G401.6 (cell line): ENCODE data around the gene ECHS1.
"Not testable (repeated sequence)": the region's sequence is repeated elsewhere in the genome, so short reads cannot be mapped to it uniquely, and the experiment has no call there.

Source experiments
- FAIRE-seq: peaks from 2 replicates; lab custom pipeline; 2012; peaks lifted over from hg19 to GRCh38; lab: Jason Lieb, UNC

Gene ECHS1

DNA sequence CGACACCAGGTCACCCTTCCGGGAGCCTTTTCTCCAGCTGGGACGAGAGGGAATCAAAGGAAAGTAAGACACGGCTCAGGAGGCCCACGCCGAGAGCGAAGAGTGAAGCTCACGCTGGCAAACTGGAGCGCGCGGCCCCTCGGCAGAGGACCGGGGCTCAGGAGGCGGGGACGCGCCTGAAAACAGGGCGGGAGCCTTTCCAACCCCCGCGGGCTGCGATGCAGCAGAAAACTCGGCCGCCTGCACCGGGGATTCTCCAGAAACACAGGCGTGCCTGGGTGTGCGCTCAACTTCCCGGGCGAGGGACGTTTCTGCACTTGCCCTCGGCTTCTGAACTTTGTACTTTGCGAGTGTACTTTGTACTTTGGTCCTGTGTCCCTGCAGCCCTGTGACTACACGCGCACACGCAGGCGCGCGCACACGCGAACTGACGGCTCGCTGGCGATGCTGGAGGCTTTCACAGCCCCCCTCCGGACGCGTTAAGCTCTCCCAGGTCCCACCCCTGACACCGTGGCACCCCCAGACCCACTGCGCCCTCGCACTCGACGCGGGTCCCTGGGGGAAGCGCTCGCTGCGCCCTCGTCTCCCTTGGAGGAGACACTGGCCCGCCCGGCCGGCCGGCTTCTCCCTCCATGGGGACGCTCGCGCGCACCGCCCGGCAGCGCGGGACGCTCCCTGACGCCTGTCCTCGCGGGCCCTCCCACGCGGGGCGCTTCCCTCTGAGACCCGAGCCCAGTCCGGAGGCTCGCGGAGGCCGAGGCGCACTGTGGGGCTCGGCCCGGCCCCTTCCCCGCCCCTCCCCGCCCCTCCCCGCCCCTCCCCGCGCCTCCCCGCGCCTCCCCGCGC is 5.3 kb upstream of the ECHS1 start:
- no peak for FAIRE-seq

GRCh38 chr10:133377818-133378250 is 4.7 kb upstream of the ECHS1 start:
- no peak for FAIRE-seq

DNA sequence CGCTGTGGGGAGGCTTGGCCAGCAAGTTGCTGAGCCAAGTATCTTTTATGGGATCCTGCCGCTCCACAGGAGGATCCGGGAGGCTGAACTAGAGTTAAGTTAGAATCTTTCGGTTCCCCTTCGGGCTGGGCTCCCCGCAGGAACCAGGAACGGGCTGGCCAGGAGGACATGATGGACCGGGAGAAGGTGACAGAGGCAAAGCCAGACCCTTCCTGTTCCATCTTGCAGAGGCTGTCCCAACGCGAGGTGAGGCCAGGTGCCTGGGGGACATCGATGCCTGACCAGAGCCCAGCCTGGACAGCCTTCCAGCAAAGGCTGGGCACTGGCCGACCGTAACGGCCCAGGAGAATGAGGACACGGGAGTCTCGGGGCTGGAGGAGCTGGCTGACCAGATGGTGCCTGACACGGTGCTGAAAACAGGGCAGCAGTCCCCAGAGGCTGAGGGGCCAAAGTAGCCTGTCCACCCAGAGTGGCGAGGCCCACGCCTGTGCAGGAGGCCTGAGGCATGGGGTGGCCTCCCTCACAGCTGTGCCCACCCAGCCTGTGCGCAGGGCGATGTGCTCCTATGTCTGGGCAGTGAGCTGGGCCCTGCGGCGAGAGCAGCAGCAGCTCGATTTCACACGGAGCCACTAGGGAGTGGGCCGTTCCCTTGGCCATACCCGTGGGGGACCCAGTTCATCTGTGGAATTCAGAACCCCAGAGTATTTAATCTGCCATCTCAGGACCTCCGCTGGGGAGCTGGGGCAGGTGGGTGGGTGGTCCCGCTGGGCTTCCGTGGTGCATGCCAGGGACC is 4.1 kb upstream of the ECHS1 start:
- no peak for FAIRE-seq

DNA sequence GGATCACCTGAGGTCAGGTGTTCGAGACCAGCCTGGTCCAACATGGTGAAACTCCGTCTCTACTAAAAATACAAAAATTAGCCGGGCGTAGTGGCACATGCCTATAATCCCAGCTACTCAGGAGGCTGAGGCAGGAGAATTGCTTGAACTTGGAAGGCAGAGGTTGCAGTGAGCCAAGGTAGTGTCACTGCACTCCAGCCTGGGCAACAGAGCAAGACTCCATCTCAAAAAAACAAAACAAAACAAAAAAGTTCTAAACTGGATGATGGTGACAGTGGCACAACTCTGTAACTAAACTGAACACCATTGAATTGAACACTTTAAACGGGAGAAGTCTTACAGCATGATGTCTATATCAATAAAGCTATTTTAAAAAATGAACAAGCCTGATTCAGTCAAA is 3.0 kb upstream of the ECHS1 start:
- not testable (repeated sequence) for FAIRE-seq

DNA sequence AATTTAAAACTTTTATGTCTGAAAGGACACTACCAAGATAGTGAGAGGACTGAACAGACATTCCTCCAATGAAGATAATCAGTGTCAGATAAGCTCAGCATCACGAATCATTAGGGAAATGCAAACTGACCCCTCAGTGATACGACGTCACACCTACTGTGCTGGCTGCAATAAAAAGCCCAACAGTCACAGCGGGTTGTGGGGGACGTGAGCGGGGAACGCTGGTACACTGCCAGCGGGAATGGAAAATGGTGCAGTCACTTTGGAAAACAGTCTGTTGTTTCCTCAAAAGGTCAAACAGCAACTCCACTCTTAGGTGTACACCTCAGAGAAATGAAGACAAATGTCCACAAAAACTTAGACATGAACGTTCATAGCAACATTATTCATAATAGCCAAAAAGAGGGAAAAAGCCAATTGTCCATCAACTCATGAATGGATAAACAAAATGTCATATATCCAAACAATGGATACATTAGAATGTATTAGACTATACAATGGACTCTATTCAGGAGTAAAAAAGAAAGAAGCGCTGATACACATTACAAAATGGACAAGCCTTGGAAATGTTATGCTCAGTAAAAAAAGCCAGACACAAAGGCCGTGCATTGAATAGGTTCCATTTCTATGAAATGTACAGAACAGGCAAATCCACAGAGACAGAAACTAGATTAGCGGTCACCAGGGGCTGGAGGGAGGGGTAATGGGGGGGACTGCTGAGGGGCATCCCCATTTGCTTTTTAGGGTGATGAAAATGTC is 2.4 kb upstream of the ECHS1 start:
- no peak for FAIRE-seq

DNA sequence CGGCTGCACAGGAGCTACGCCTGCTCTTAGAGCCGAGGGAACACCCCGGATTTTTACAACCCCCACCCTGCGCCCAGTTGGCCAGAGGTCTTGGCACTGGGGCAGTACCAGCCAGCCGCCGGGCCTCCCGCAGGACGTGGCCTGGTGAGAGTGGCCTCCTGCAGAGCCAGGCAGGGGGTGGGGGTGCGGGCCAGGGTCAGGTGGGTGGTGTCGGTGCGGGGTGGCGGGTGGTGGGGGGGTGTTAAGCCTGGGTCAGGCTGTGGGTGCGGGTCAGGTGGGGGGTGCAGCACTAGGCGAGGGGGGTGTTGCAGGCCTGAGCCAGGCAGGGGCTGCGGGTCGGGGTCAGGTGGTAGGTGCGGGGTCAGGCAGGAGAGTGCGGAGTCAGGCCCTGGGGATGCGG is 647 bp downstream of the ECHS1 start:
- no peak for FAIRE-seq

- no peak for FAIRE-seq
Measured at GRCh38 chr10:133370030-133370786, 2.9 kb downstream of the ECHS1 start.

DNA sequence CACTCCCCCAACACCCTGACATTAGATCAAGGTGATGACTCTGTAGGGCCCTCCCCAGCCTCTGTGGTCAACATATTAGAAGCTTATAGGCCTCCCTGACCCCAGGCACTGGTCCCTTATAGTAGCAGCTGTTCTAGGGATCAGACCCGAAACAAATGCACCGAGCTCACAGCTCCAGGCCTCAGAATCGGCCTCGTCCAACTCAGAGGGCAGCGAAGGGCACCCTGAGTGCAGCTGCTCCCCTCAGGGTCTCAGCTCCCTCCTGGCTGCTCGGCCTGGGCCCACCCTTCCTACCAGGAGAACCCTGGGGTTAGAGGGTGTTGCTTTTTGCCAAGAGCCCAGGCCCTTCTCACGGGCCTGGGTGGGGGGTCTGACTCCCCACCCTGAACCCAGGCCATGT is 5.0 kb downstream of the ECHS1 start:
- FAIRE-seq, result no peak

DNA sequence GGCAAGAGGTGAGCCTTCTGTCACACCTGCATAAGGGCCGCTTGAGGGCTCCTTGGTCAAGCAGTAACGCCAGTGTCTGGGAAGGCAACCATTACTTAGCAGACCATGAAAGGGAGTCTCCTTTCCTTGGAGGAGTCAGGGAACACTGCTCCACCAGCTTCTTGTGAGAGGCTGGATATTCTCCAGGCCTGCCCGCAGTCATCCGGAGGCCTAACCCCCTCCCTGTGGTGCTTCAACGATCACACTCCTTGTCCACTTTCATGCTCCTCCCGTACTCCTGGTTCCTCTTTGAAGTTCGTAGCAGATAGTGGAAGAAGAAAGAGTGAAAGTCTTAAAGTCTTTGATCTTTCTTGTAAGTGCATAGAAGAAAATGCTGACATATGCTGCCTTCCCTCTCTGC is 5.7 kb downstream of the ECHS1 start:
- not testable (repeated sequence) for FAIRE-seq

GRCh38 chr10:133366751-133367150 is 6.4 kb downstream of the ECHS1 start:
- no peak for FAIRE-seq

DNA sequence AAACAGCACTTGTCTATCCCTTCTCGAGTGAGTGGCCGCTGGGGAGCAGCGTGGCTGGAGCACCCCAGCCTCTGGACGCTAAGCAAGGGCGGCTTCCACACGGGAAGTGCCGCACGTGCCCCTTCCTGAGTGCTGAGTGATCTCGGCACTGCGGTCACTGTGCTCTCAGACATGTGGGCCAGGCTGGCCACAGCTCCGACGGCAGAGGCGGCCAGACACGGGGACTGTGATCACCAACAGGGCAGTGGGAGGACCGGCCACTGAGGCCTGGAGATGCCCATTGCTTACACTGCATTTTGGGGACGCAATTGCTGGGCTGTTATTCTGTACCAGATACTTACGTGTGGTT is 7.0 kb downstream of the ECHS1 start:
- FAIRE-seq, result no peak

DNA sequence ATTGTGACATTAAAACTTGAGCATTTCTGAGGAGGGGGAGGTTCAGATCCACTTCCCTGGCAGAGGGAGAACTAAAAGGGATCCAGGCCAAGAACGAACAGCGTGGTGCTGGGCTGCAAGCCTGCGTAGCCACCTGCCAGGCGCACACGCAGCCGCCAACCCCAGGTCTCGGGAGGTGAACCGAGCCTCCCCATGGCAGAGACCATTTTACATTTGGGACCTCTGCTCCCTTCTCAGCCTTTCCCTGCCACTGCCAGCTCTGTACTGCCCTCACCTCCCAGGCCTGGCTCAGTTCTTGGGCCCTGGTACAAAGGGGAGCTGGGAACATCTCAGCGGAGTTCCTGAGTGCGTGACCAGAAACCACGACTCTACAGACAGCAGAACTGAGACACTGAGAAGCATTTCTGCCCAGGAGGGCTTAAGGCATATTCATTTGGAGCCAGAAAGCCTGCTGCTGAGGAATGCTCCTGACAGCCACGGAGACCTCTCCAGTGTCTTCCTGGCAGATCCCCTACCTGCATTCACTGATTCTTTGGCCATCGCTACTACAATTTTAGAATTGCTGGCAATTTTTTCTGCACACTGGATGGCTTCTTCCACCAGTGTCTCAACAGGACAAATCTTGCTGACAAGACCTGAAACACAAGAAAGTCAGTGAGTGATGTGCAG is 7.6 kb downstream of the ECHS1 start:
- FAIRE-seq, result no peak

- no peak for FAIRE-seq
Measured at GRCh38 chr10:133364645-133365431, 8.3 kb downstream of the ECHS1 start.

DNA sequence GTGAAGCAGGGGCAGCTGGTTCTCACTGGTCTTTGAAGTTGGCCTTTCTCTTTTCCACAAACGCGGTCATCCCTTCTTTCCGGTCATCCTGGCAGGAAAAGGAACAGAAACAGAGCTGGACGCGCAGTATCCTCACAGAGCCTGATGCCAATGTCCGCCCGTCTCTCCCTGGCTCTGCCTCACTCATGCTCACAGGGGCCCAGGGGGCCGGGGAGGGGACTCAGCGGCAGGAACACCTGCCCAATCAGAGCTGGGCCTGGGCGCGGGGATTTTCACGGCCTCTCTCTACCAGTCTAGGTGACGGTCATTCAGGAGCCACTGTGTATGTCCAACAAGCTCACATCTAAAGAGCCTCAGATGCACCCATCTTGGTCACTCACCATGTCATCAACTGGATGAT is 10.3 kb downstream of the ECHS1 start:
- FAIRE-seq, result no peak

- FAIRE-seq, result no peak
Measured at GRCh38 chr10:133361773-133362441, 11.2 kb downstream of the ECHS1 start.

GRCh38 chr10:133361227-133361626 is 11.9 kb downstream of the ECHS1 start:
- FAIRE-seq, result no peak

DNA sequence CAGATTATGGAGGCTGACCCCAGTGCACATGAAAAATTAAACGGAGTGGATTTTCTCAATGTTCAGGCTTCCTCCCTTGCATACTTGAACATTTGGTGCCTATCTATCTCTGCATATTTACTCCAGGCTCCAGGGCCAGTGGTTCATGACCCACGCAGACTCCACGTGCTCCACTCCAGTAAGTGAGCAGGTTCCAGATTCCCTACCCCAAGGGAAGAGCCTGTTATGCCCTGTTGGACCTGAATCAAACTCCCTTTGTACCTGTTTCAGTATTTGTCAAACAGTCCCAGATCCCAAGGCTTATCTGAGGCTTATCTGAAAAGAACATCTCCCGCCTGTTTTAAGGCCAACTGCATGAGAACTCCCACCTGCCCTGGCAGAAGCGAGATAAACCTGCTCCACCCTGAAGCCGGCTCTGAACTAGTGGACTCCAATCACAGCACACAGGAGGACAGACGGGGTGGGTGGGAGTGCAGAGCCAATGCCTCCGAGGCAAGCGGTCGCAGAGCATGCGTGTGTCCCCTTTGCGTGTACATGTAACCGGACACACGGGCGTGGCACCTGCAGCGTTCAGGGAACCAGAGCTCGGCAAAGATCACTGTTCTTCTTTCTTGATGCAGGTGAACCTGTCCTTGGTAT is 13.1 kb downstream of the ECHS1 start:
- no peak for FAIRE-seq

GRCh38 chr10:133359554-133359971 is 13.6 kb downstream of the ECHS1 start:
- FAIRE-seq, result no peak

DNA sequence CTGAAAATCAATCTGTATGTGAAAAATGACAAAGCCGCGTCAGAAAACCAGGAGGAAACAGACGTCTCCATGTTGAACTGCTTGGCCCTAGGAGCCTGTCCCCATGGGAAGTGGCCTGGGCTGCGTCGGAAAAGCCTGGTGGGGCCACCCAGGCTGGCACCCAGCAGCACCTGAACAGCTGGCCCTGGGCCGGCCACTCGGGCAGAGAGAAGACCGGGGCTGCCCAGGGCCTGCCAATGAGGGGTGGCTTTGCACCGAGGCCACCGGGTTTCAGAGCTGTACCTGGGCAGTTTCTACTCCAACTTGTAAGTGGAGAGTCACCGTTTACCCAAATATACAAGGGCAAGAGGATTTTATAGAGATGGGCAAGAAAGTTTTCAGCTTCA is 14.2 kb downstream of the ECHS1 start:
- no peak for FAIRE-seq
